Fibroblast of skin of left quadriceps (primary cell): ENCODE results near the gene DLG1.

Experiments used
- DNase-seq, 2 experiments: peaks; one replicate each; pipeline ENCODE4 v3.0.0-alpha.2; 2013; ENCODE audit warnings: low read depth in 2 of 2

Gene DLG1

GRCh38 chr3:197298341-197298944, at the start of gene DLG1:
Gene DLG1, minus strand, starts transcription at chr3:197298612. Its CDS starts 1,408 bp downstream, at chr3:197297204.
- DNase-seq = peak; percentile 86 to 89

- no peak for DNase-seq
Observed at GRCh38 chr3:197348014-197348413, 49.6 kb upstream of the DLG1 start.

DNA sequence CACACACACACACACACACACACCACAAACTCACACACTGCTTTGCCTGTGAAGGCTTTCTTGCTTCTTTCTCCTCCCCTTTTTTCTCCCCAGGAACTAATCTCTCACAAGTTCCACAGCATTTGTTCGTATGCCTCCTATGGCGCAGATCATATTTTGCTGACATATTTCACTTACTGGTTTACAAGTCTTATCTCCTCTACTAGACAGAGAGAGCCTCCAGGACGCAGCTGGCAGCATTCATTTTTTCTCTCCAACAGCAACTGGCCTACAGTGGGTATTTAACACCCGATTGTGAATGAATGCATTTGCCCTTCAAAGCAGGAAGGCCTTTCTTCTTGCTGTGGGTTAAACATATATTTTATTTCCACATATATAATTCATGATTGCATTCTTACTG, 47.0 kb upstream of the DLG1 start:
- no peak for DNase-seq

DNA sequence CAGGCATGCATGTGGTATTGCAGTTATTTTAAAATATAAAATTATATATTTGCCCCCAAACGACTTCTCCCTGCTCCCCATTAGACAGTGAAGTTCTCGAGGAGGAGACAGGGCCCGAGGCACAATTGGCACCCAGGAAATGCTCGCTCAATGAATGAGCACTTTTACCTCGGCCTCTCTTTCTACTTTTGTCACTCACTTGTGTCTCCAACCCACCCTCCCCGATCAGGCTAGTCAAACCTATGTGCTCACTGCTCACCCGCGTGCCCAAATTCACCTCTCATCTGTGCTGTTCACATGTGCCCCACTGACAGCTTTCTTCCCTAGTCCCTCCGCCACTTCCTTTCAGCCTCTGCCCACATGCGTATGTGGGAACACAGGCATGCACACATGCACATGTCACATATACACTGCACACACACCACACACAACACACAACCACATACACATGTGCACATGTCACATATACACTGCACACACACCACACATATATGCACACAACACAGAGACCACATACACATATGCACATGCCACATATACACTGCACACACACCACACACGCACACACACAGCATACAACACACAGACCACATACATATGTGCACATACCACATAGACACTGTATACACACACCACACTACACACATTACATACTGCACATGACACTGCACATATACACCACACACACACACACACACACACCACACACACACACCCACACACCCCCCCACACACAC, 46.3 kb upstream of the DLG1 start:
- no peak for DNase-seq

GRCh38 chr3:197343656-197344408, 45.4 kb upstream of the DLG1 start:
- no peak for DNase-seq

GRCh38 chr3:197343111-197343510, 44.7 kb upstream of the DLG1 start:
- DNase-seq = no peak

DNA sequence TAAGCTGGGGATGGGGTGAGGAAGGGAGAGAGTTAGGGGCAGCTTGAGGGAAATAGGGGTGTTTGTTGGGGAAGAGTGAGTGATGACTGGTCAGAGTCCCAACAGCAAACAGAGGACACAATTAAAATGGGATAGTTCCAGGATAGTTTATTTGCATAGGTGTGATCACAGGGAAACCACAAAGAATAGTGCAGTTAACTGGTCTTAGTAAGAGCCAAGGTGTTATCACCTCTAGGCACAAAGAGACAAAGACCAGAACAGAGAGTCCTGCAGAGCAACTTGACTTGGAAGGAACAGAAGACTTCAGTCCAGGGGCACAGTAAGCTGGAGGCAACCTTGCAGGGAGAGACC, 42.1 kb upstream of the DLG1 start:
- DNase-seq = no peak

DNA sequence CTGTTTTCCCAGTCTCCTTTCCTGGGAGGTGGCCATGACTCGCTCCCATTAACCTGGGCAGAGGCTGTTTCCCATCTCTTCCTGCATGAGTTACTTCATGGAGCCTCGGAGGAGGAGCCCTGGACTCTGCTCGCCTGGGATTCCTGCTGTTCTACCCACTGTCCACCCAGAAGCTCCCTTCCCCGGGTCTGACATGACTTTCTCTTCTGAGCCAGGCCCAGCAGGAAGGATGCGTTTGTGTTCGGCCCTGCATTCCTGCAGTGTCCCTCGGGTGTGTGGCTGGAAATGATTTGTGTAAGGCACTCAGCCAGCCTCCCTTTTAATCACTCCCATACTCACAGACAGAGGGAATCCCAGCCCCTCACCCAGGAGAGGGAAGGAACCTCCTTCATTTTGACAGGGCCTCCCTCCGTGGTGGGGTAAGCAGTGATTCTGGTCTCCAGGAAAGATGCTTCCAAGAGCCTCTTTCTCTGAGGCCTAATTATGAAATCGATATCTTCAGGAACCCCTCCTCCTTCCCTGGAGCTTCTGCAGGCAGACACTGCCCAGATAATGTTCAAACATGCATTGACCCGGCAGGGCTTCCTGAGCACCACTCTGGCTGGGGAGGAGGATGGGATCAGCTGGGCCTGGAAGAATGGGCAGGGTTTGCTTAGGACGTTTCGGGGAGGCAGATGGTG, 41.6 kb upstream of the DLG1 start:
- peak; percentile 88 for DNase-seq

- no peak for DNase-seq
Observed at GRCh38 chr3:197338586-197338985, 40.2 kb upstream of the DLG1 start.

GRCh38 chr3:197337656-197338055, 39.2 kb upstream of the DLG1 start:
- no peak for DNase-seq

DNA sequence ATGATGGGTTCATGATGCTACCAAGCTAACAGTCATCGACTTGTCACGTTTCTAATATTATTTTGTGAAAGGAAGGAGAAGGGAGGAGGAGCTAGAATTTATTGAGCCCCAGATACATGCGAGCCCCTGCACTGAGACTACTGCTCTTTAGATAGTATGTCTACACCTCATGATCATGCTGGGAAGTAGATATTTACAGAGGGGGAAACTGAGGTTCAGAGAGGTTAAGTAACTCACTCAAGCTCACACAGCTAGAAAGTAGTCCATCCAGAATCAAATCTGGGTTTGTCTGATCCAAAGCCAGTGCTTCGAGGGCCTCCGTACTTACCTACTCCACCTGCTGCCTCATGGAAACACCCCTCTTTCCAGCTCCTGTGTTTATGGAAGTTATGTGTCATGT, 38.8 kb upstream of the DLG1 start:
- no peak for DNase-seq

GRCh38 chr3:197336348-197336747, 37.9 kb upstream of the DLG1 start:
- DNase-seq = no peak

GRCh38 chr3:197335428-197336132, 37.2 kb upstream of the DLG1 start:
- DNase-seq = no peak

- no peak for DNase-seq
Observed at GRCh38 chr3:197333901-197334639, 35.7 kb upstream of the DLG1 start.

GRCh38 chr3:197331131-197331530, 32.7 kb upstream of the DLG1 start:
- peak; percentile 37 to 46 for DNase-seq

DNA sequence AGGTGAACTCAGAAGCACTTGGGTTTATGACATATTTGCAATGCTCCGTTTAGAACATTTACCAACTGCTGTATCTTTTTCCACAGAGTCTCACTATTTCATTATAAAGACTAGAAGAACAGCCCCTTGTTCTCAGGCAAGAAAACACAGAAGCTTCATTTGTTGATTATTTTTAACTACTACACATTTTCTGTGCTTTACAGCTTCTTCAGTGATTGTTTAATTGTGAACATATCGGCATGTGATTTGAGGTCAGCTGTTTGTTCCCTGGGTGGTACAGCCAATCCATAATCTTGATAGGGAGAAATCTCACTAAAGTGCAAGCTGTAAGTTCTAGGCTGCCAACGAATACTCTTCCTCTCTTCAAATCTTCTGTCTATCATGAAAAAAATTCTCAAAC, 31.0 kb upstream of the DLG1 start:
- DNase-seq = no peak

DNA sequence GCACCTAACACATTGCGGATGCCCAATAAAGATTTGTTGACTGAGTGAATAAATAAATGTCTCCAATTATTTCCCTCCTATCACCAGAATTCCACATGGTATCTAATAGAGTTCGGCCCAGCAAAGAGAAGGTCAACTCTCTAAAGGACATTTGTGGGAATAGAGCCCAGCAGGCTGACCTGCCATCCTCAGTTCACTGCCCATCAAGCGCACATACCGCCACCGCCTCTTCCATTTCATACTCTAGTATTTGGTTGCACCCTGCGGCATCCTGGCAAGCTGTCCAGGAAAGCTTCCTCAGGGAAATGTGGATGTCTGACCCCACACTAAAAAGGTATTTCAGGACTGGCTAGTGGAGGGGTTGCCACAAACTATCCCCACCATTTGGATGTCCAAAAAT, 29.8 kb upstream of the DLG1 start:
- DNase-seq = no peak

DNA sequence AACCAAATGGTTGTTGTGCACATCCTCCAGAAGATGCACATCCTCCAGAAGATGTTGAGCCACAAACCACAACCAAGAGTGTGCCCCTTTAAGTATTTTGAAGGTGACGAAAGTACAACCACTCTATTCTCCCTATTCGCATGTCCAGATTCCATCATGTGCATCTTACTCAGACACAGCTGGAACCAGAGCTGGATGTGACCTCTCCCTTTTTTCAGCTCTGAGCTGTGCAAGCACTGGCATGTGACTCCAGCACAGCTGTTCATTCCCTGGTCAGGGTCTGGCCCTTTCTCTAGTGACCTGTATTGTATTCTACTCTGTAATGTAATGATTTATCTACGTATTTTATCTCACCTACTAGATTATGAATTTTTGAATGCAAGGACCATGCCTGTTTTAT, 29.3 kb upstream of the DLG1 start:
- no peak for DNase-seq

DNA sequence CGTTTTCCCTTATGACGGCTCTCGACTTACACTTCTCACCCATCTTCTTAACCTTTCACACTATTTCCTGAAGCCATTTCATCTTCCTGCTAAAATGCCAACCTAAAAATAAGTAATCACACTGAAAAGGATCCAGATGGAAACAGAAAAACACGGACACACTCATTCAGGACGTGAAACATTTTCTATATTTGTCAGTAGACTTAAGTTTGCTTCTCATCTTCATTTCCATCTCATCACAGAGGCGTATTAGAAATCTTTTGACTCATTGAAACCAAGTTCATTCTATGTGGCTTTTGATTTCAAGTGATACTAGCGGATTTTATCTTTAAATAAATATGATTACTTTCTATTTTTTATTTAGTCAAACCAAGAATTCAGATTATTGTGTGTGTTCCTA, 27.4 kb upstream of the DLG1 start:
- DNase-seq = no peak

- DNase-seq = no peak
Observed at GRCh38 chr3:197322149-197322548, 23.7 kb upstream of the DLG1 start.

GRCh38 chr3:197320582-197320981, 22.2 kb upstream of the DLG1 start:
- no peak for DNase-seq
